Measurements from ENCODE around the gene ALCAM.

ALCAM gene

DNA sequence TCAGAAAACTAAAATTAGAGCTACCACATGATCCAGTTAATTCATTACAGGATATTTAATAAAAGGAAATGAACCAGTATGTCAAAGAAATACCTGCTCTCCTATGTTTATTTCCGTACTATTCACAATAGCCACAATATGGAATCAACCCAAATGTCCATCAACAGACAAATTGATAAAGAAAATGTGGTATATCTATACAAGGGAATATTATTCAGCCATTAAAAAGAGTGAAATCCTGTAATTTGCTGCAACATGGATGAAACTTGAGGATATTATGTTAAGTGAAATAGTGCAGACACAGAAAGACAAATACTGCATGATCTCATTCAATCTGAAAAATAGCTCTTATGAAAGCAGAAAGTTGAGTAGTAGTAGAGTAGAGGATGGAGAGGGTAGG is 33.7 kb upstream of the ALCAM start:
- TF ChIP-seq, protein P1, sequence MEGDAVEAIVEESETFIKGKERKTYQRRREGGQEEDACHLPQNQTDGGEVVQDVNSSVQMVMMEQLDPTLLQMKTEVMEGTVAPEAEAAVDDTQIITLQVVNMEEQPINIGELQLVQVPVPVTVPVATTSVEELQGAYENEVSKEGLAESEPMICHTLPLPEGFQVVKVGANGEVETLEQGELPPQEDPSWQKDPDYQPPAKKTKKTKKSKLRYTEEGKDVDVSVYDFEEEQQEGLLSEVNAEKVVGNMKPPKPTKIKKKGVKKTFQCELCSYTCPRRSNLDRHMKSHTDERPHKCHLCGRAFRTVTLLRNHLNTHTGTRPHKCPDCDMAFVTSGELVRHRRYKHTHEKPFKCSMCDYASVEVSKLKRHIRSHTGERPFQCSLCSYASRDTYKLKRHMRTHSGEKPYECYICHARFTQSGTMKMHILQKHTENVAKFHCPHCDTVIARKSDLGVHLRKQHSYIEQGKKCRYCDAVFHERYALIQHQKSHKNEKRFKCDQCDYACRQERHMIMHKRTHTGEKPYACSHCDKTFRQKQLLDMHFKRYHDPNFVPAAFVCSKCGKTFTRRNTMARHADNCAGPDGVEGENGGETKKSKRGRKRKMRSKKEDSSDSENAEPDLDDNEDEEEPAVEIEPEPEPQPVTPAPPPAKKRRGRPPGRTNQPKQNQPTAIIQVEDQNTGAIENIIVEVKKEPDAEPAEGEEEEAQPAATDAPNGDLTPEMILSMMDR (conservative IDR thresholded peaks at IDR 0.05), result no peak
- no peak for TF ChIP-seq ZFX (IDR thresholded peaks at IDR 0.05)
- no peak overlapping the region for H3K27ac ChIP-seq

DNA sequence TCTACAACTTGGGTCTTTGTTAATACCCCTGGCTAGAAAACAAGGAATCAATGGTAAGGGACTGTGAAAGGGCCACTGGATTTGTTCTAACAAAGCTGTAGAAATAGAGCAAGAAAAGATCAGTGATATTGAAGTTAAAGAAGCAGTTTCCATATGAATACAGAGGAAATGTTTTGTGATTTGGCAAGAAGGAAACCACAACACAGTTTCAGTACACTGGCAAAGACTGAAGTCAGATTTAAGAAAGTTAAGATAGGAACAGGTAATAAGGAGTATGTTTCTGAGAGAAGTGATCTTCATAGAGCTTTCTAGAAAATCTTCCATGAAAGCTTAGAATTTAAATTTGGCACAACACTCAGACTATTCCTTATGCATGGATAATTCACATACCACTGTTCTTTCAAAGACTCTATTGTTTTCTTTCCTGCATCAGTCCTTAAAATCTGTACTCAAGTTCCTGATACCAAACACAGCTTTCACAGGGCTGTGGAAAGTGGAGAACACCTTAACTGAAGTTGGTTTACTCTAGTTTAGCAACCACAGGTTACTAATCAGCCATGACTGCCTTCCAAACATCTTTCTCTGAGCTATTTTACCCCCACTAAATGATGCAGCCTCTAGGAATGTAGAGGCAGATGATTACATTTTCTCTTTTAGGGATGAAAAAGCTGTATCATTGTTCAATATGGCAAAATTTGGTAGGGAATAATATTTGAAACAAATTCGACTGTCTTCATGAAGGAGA is 32.4 kb upstream of the ALCAM start:
- H3K27ac ChIP-seq, result no peak overlapping the region
- TF ChIP-seq, protein P1 (conservative IDR thresholded peaks at IDR 0.05), result no peak
- no peak for TF ChIP-seq ZFX (IDR thresholded peaks at IDR 0.05)

GRCh38 chr3:105339946-105340345 is 26.8 kb upstream of the ALCAM start:
- no peak overlapping the region for H3K27ac ChIP-seq
- no peak for TF ChIP-seq ZFX (IDR thresholded peaks at IDR 0.05)
- TF ChIP-seq, protein P1 (conservative IDR thresholded peaks at IDR 0.05), result no peak

- H3K27ac ChIP-seq, result no peak overlapping the region
- TF ChIP-seq ZFX (IDR thresholded peaks at IDR 0.05), result no peak
- TF ChIP-seq, protein P1 (conservative IDR thresholded peaks at IDR 0.05), result no peak
These were observed 22.7 kb upstream of the ALCAM start for GRCh38 chr3:105343991-105344390.

- TF ChIP-seq, protein P1 (conservative IDR thresholded peaks at IDR 0.05), result no peak
- TF ChIP-seq ZFX (IDR thresholded peaks at IDR 0.05), result no peak
- H3K27ac ChIP-seq, result no peak overlapping the region
These were observed 21.6 kb upstream of the ALCAM start for GRCh38 chr3:105345156-105345555.

DNA sequence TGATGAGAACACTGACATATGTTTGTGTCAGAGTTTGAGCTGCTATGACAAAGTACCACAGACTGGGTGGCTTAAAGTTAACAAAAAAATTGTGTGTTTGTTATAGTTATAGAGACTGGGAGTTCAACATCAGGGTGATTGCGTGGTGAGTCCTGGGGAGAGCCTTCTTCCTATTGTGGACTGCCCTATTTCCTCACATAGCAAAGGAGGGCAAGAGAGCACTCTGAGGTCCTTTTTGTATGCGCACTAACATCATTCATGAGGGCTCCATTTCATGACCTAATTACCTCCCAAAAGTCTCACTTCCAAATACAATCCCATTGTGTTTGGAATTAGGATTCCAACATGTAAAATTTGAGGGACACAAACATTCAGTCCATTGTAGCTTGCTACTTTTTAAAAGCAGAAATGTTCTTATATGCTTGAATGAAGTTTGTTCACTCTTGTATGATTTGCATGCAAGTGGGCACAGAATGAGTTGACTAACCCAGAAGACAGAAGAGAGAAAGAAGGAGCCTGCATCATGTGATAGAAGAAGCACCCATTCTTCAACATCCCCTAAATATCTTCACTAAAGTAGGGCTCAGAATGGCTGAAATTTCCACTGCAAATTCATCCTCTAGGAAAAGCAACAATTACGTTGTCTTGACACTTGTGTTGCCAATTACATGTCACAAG is 18.9 kb upstream of the ALCAM start:
- H3K27ac ChIP-seq, result no peak overlapping the region
- TF ChIP-seq ZFX (IDR thresholded peaks at IDR 0.05), result no peak
- TF ChIP-seq, protein P1 (conservative IDR thresholded peaks at IDR 0.05), result no peak

- no peak overlapping the region for H3K27ac ChIP-seq
- TF ChIP-seq, protein P1 (conservative IDR thresholded peaks at IDR 0.05), result no peak
- no peak for TF ChIP-seq ZFX (IDR thresholded peaks at IDR 0.05)
These were observed 18.4 kb upstream of the ALCAM start for GRCh38 chr3:105348307-105348706.
